NCI-H82 treated with DMSO at 0.1 percent for 48 hours (cell line): ENCODE measurements around the gene ADGRG3.

Experiments
- DNase-seq: peaks from one replicate; lab custom pipeline; 2025; ENCODE audit not compliant: unreplicated experiment; lab: John Stamatoyannopoulos, UW

The ADGRG3 gene

GRCh38 chr16:57630407-57630797 lies 37.7 kb upstream of the ADGRG3 start:
- no peak for DNase-seq

GRCh38 chr16:57630931-57631845 lies 36.9 kb upstream of the ADGRG3 start:
- DNase-seq = no peak

GRCh38 chr16:57632568-57632967 lies 35.5 kb upstream of the ADGRG3 start:
- no peak for DNase-seq

GRCh38 chr16:57633383-57634064 lies 34.6 kb upstream of the ADGRG3 start:
- no peak for DNase-seq

GRCh38 chr16:57634171-57634570 lies 33.9 kb upstream of the ADGRG3 start:
- DNase-seq = no peak

- no peak for DNase-seq
Measured at GRCh38 chr16:57635266-57636097, 32.6 kb upstream of the ADGRG3 start.

- no peak for DNase-seq
Measured at GRCh38 chr16:57636184-57636583, 31.9 kb upstream of the ADGRG3 start.

- no peak for DNase-seq
Measured at GRCh38 chr16:57637020-57637419, 31.1 kb upstream of the ADGRG3 start.

GRCh38 chr16:57637424-57637823 lies 30.7 kb upstream of the ADGRG3 start:
- DNase-seq = no peak

- peak; percentile 47 for DNase-seq
Measured at GRCh38 chr16:57637965-57638364, 30.1 kb upstream of the ADGRG3 start.

- DNase-seq = no peak
Measured at GRCh38 chr16:57638381-57638780, 29.7 kb upstream of the ADGRG3 start.

- no peak for DNase-seq
Measured at GRCh38 chr16:57639172-57639887, 28.8 kb upstream of the ADGRG3 start.

- DNase-seq = no peak
Measured at GRCh38 chr16:57640185-57640584, 27.9 kb upstream of the ADGRG3 start.

GRCh38 chr16:57640612-57641011 lies 27.5 kb upstream of the ADGRG3 start:
- DNase-seq = no peak

GRCh38 chr16:57642160-57643135 lies 25.7 kb upstream of the ADGRG3 start:
- DNase-seq = no peak

GRCh38 chr16:57643147-57643874 lies 24.8 kb upstream of the ADGRG3 start:
- DNase-seq = no peak

- no peak for DNase-seq
Measured at GRCh38 chr16:57643910-57644309, 24.2 kb upstream of the ADGRG3 start.

- DNase-seq = no peak
Measured at GRCh38 chr16:57644383-57645014, 23.6 kb upstream of the ADGRG3 start.
